ENCODE results near the gene VENTX.

VENTX gene

GRCh38 chr10:133274751-133275683 lies 37.4 kb downstream of the VENTX start:
- DNase-seq = no peak

GRCh38 chr10:133275684-133276092 lies 38.0 kb downstream of the VENTX start:
- DNase-seq = no peak

- no peak for DNase-seq
These were observed 38.4 kb downstream of the VENTX start for GRCh38 chr10:133276100-133276434.

GRCh38 chr10:133276435-133277201 lies 39.0 kb downstream of the VENTX start, which contains the start of gene ADAM8:
ADAM8 (minus strand) TSS chr10:133276868; CDS start chr10:133276817, 51 bp downstream.
- no peak for DNase-seq

- DNase-seq = no peak
These were observed 39.8 kb downstream of the VENTX start for GRCh38 chr10:133277277-133277992.

GRCh38 chr10:133277993-133278576 lies 40.4 kb downstream of the VENTX start:
- no peak for DNase-seq

GRCh38 chr10:133278577-133279265 lies 41.1 kb downstream of the VENTX start:
- DNase-seq = no peak

GRCh38 chr10:133279326-133280226 lies 41.9 kb downstream of the VENTX start:
- no peak for DNase-seq

- DNase-seq = no peak
These were observed 42.9 kb downstream of the VENTX start for GRCh38 chr10:133280391-133281059.

- DNase-seq = no peak
These were observed 43.4 kb downstream of the VENTX start for GRCh38 chr10:133281084-133281483.

- no peak for DNase-seq
These were observed 44.1 kb downstream of the VENTX start for GRCh38 chr10:133281628-133282372.

- DNase-seq = no peak
These were observed 45.3 kb downstream of the VENTX start for GRCh38 chr10:133282846-133283390.

GRCh38 chr10:133283931-133284330 lies 46.3 kb downstream of the VENTX start:
- DNase-seq = no peak

- no peak for DNase-seq
These were observed 47.6 kb downstream of the VENTX start for GRCh38 chr10:133285217-133285616.

GRCh38 chr10:133286366-133286765 lies 48.7 kb downstream of the VENTX start:
- DNase-seq = no peak

GRCh38 chr10:133287832-133288500 lies 50.3 kb downstream of the VENTX start:
- DNase-seq = no peak

GRCh38 chr10:133289761-133290160 lies 52.1 kb downstream of the VENTX start:
- DNase-seq = no peak

All from NCI-H774 (cell line).